Cortex of kidney (tissue), 1 donor: ENCODE data around the gene SEC14L6.
"Not testable (repeated sequence)": the region's sequence is repeated elsewhere in the genome, so short reads cannot be mapped to it uniquely, and the experiment has no call there.

ENCODE experiments used
- DNase-seq: peaks from one replicate; lab custom pipeline; 2025; lab: John Stamatoyannopoulos, UW

The SEC14L6 gene

GRCh38 chr22:30546616-30547015 lies at the start of gene SEC14L6:
Gene SEC14L6, minus strand, starts transcription at chr22:30546741. Its CDS starts 59 bp downstream, at chr22:30546682.
- no peak for DNase-seq

- DNase-seq = no peak
These were observed 49.7 kb upstream of the SEC14L6 start for GRCh38 chr22:30596199-30596598.

- DNase-seq = not testable (repeated sequence)
These were observed 45.8 kb upstream of the SEC14L6 start for GRCh38 chr22:30592360-30592713.

DNA sequence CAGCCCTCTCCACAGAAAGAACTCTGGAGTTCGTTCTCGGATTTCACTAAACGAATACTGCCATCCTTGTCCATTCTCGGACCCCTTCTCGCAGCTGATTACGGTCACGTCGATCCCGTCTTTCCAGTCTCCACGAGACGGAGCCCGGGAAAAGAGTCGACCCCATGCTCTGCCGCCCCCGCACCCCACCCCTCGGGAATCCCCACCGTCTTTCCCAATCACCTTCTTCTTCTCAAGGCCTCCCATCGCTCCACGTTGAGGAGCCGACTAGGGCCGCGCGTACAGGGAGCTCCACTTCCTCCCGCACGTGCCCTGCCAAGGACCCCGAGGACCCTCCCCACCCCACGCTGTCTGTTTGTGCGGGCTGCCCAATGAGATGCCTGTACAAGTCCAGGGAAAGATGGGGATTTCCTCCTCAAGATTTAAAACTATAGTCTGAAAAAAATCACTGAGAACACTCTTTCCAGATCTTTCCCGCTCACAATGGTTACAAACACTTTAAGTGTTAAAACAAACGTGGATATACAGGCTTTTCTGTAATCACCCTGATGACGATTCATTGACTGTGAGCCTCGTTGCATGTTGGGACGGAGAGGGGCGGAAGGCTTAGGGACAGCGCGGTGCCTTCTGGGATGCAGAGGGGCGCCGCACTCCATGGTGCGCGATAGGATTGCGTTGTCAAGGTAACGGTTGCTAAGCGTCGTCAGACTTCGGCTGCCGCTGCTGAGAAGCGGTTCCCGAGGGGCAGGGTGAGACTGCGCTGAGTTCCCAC lies 45.2 kb upstream of the SEC14L6 start, which contains the start of gene PES1:
Gene PES1, minus strand, starts transcription at position 323 of the 772 bp plus-strand sequence. Its CDS starts 77 bp downstream, at position 246.
- peak; percentile 51 for DNase-seq

- no peak for DNase-seq
These were observed 44.6 kb upstream of the SEC14L6 start for GRCh38 chr22:30591191-30591587.

- DNase-seq = no peak
These were observed 39.9 kb upstream of the SEC14L6 start for GRCh38 chr22:30586414-30586813.

DNA sequence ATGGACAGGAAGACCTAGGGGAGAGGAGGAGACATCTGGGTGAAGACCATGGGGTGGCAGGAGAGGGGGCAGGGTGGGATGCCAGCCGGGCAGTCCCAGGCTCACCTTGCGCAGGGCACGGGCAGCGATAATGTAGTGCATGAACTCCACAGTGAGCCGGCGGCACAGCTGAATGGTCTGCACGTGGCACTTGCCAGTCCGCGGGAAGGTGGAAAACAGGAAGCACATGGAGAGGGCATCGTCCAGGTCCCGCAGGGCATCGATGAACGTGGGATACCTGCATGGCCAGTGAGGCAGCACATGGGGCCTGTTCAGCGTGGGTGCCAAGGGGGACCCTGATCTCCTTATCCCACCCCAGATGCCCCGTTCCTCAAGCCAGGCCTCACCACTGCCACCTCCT lies 37.9 kb upstream of the SEC14L6 start:
- DNase-seq = no peak

GRCh38 chr22:30582788-30583545 lies 36.4 kb upstream of the SEC14L6 start:
- DNase-seq = no peak

- no peak for DNase-seq
These were observed 35.5 kb upstream of the SEC14L6 start for GRCh38 chr22:30582051-30582450.

- no peak for DNase-seq
These were observed 34.4 kb upstream of the SEC14L6 start for GRCh38 chr22:30580896-30581295.

DNA sequence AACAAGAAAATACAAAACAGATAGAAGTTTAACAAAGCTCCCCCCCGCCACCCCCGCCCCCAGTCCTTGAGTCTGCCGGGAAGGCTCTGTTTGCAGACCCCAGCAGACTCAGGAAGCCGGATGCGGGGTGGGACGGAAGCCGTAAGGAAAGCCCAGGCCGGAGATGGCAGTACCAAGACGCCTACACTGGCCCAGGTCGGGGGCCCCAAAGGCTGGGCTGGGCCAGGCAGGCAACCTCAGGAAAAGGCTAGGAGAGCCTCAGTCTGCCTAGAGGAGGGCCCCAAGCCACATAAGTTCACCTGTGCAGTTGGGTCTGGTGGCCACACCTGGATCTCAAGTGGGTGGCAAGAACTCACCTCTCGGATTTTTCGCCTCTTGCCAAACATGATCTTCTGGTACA lies 31.9 kb upstream of the SEC14L6 start:
- no peak for DNase-seq

DNA sequence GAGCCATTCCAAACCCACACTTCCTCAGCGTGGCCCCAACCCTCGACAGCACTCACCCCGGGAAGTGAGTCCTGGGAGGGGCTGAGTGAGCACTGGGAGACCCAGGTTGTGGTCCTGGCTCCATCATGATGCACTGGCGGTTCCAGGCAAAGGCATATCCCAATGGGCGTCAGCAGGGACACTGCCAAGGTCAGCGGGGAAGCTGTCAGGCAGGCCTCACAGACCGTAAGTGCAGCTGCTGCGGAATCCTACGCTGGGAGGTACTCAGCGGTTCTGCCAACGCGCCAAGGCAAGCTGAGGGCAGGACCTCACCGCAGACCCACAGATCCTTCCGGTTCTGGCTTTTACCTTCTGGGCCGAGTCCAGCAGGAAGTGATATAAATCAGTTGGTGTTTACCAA lies 29.3 kb upstream of the SEC14L6 start:
- no peak for DNase-seq

DNA sequence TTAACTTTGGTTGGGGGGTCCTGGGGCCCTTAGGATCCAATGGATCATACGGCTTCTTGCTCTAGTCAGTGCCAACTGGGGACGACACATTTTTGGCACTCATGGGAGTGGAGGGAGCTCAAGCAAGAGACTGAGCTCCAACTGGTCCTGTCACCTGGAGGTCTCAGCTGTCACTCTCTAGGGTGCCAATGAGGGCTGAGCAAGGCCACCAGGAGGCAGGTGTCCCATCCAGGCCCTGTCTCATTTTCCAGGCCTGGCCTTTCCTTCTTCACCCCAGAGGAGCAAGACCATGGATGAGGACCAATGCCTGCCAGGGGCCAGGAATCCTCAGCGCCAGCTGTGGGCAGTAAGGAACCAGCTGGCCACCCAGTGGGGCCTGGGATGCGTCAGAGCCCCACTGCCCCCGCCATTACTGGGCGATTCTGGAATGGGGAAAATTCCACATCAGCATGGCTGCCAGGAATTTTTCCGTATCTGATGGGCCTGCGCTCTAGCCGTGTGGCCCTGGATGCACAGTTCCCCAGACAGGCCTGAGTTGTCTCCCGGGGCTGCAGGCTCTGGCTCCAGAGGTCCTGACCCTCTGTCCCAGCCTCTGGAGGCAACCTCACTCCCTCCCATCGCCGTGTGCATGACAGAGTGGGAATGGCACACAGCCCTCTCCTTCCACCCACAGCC lies 28.6 kb upstream of the SEC14L6 start:
- no peak for DNase-seq

GRCh38 chr22:30574095-30574981 lies 27.8 kb upstream of the SEC14L6 start, which contains the start of gene GAL3ST1:
Gene GAL3ST1, minus strand, starts transcription at chr22:30574665. Its CDS starts 17,273 bp downstream, at chr22:30557392.
- DNase-seq = no peak

DNA sequence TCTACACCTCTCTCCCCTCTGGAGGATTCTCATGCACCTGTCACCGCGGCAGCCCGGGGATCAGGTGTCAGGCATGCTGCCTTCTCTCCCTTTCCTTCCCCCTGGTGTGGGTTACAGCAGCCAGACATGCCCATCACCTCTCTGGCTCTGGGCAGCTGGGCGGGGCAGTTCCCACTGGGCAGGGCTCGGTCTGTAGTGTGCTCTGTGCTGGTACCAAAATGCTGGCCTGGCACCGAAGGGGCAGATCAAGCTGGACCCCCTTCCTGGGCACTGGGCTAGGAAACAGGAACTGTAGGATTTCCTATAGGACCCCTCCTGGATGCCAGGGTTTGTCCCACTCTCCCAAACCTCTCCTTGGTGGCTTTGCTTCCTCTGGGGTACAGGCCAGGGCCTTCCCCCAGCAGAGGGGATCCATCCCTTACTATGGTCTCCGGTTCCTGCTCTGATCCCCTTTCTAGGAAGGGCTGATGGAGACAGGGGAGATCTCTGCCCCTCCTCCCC lies 27.1 kb upstream of the SEC14L6 start:
- no peak for DNase-seq

GRCh38 chr22:30572840-30573593 lies 26.5 kb upstream of the SEC14L6 start:
- no peak for DNase-seq

DNA sequence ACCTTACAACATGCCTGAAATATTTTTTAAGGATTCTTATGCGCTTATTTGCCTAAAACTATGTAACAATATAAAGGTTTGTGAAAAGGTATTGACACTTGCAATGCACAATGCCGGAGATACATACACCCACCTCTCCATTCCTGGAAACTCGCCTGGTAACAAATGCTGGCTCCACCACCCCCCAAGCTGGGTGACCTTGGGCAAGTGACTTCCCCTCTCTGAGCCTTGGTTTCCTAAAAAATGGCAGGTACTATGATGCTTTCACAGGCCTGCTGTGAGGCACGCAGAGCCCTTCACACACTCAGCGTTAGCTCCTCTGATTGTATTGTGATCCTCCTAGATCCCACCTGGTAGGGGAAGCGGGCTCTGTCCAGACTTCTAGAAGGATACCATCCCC lies 25.7 kb upstream of the SEC14L6 start:
- no peak for DNase-seq

DNA sequence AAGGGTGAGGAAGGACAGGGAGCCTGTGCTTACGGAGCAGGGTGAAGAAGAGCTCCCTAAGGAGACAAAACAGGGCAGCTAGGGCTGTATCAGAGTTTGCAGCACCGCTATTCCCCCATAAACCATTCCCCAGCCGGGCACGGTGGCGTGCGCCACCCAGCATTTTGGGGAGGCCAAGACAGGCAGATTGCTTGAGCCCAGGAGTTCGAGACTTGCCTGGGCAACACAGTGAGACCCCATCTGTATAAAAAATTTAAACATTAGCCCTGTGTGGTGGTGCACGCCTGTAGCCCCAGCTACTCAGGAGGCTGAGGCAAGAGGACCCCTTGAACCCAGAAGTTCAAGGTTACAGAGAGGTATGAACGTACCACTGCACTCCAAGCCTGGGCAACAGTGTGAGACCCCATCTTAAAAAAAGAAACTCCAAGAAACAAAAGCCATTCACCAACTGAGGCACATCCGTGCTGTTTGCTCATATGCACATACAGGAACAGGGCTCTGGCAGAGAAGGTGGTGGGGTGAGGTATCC lies 23.2 kb upstream of the SEC14L6 start:
- no peak for DNase-seq

DNA sequence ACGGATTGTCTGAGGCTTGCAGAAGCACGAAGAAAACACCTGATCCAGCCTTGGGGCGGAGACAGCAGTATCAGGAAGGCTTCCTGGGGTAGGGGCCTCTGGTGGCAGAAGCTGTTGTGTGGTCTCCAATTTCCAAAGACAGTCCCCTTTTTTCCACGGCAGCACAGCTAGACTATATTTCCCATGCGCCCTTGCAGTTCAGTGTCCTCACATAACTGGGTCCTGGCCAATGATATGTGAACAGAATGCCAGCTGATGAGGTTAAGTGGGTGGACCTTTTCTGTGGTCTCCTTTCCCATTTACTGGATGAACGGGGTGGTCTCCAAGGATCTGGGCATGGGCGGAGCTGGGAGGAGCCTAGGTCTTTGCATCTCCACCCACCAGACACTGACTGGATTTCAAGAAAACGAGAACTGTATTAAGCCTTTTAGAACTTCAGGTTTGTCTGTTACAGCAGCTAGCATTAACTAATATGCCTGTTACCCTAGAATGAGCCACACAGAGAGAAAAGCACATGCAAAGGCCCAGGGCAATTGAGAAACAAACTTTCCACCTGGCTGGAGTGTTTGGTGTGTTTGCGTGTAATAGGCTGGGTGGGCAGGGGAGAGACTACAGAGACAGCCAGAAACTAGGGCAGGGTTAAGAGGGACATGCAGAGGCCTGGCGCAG lies 21.7 kb upstream of the SEC14L6 start:
- no peak for DNase-seq

DNA sequence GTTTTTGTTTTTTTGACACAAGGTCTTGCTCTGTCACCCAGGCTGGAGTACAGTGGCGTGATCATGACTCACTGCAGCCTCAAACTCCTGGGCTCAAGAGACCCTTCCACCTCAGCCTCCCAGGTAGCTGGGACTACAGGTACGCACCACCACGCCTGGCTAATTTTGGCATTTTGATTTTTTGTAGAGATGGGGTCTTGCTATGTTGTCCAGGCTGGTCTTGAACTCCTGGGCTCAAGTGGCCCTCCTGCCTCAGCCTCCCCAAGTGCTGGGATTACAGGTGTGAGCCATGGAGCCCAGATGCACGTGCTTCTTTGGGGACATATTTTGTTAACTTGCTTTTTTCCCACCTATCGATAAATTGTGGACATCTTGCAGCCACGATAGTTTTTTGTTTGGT lies 20.7 kb upstream of the SEC14L6 start:
- not testable (repeated sequence) for DNase-seq
